HepG2 (cell line): ENCODE measurements around the gene COMMD7. TPM values are rescaled to one million over a fixed set of nuclear protein-coding genes. Genes with fewer than 3 reads are reported as not detected.

Experiments used
- MBNL3 ChIP-seq: fragments of 250-450 bp; sonication (Bioruptor Pico); conservative IDR thresholded peaks from 2 replicates; pipeline ENCODE4 v1.8.0; 2022; ENCODE audit warnings: mild to moderate bottlenecking, inconsistent platforms
- SRSF1 ChIP-seq: fragments of 200-400 bp; formaldehyde crosslinking; optimal IDR thresholded peaks from 2 replicates; pipeline ENCODE3; 2017; ENCODE audit warnings: mild to moderate bottlenecking, low read depth, low read length, moderate library complexity
- ZBTB20 ChIP-seq: sonication (generic); formaldehyde crosslinking; IDR thresholded peaks from 2 replicates; pipeline ENCODE4 v1.8.1; 2023; ENCODE audit warnings: missing genetic modification reagents, low read depth, mild to moderate bottlenecking, borderline replicate concordance
- ZBTB7B ChIP-seq: sonication (generic); formaldehyde crosslinking; IDR thresholded peaks from 2 replicates; pipeline ENCODE4 v1.4.0; 2020; ENCODE audit warnings: missing genetic modification reagents
- ZC3H4 ChIP-seq: sonication (generic); formaldehyde crosslinking; IDR thresholded peaks from 2 replicates; pipeline ENCODE4 v1.4.0; 2020; ENCODE audit warnings: missing genetic modification reagents, borderline replicate concordance
- ZFX ChIP-seq: sonication (generic); formaldehyde crosslinking; IDR thresholded peaks from 2 replicates; pipeline ENCODE4 v1.4.0; 2020; ENCODE audit warnings: mild to moderate bottlenecking, low read depth, missing genetic modification reagents, moderate library complexity
- ZNF746 ChIP-seq: sonication (generic); formaldehyde crosslinking; IDR thresholded peaks from 2 replicates; pipeline ENCODE4 v1.8.0; 2022; ENCODE audit warnings: mild to moderate bottlenecking, missing genetic modification reagents
- ZSCAN20 ChIP-seq: sonication (generic); formaldehyde crosslinking; IDR thresholded peaks from 2 replicates; pipeline ENCODE4 v1.4.0; 2020; ENCODE audit warnings: missing genetic modification reagents, mild to moderate bottlenecking, borderline replicate concordance
- polyA plus RNA-seq, 8 experiments: library from polyadenylated mRNA; depleted of rRNA in 3 of 8; stranded (reverse) in 7 of 8; unstranded in 1 of 8; fragments of >200 nt; fragmentation: Illumina TruSeq in 4 of 8; extraction: Trizol in 4 of 8; gene quantifications; 2 replicates each; pipeline versions ENCODE4 v1.2.1 to v1.2.3, GENCODE V29; 2011 to 2016; ENCODE audit warnings: low read depth in 4 of 8, missing spikeins in 1 of 8, mixed read lengths in 1 of 8; ENCODE audit not compliant: insufficient read depth in 1 of 8
- total RNA-seq, 5 experiments: library from RNA; depleted of rRNA; stranded (reverse); fragments of >200 nt; fragmentation: Illumina TruSeq; extraction: Trizol; gene quantifications; 2 replicates each; pipeline ENCODE4 v1.2.3, GENCODE V29; 2016; ENCODE audit warnings: low read depth in 1 of 5
- TF ChIP-seq, protein P1 (sequence below): sonication (generic); formaldehyde crosslinking; IDR thresholded peaks from 2 replicates; pipeline ENCODE4 v1.4.0; 2020; ENCODE audit warnings: missing genetic modification reagents, mild to moderate bottlenecking, borderline replicate concordance
- TF ChIP-seq, protein P2 (sequence below), 2 experiments: sonication (generic) in 1 of 2; formaldehyde crosslinking in 1 of 2; IDR thresholded peaks; 2 replicates each; pipeline versions ENCODE4 v1.4.0 to v1.6.1; 2018 to 2020; ENCODE audit warnings: missing genetic modification reagents in 2 of 2, borderline replicate concordance in 1 of 2, low read depth in 1 of 2, mild to moderate bottlenecking in 1 of 2, missing biosample characterization in 1 of 2
- TF ChIP-seq, protein P3 (sequence below): sonication (generic); formaldehyde crosslinking; IDR thresholded peaks from 2 replicates; pipeline ENCODE4 v1.4.0; 2020; ENCODE audit warnings: mild to moderate bottlenecking, missing genetic modification reagents
- TF ChIP-seq, protein P4 (sequence below): IDR thresholded peaks from 2 replicates; pipeline ENCODE4 v1.6.1; 2016; ENCODE audit warnings: low read depth, missing genetic modification reagents, missing compliant biosample characterization

The COMMD7 gene
- total and polyA plus RNA-seq, 2 of the 13 experiments (the other 11 are each of a cell fraction or from before 2014, with no cell fraction given): 42.1 to 53.3 TPM

DNA sequence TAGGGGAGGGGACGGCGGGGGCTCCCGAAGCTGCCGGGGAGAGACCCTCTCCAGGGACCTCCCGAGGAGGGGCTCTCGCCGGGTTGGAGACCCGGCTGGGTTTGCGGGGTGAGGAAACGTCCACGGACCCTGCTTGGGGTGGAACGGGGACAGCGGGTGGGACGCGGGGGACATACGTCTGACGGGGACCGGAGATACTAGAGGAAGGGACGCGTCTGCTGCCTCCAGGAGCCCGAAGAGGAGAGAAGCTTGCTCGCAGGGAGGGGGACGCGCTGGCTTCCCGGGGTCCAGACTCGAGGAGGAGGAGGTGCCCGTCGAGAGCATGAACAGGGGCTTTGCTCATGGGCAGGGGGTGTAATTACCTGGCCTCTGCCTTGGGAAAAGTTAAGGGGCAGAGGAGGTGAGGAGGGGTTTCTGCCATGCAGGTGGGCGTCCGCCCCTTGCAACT is 19.5 kb upstream of the COMMD7 start (continued):
- TF ChIP-seq, protein P1, sequence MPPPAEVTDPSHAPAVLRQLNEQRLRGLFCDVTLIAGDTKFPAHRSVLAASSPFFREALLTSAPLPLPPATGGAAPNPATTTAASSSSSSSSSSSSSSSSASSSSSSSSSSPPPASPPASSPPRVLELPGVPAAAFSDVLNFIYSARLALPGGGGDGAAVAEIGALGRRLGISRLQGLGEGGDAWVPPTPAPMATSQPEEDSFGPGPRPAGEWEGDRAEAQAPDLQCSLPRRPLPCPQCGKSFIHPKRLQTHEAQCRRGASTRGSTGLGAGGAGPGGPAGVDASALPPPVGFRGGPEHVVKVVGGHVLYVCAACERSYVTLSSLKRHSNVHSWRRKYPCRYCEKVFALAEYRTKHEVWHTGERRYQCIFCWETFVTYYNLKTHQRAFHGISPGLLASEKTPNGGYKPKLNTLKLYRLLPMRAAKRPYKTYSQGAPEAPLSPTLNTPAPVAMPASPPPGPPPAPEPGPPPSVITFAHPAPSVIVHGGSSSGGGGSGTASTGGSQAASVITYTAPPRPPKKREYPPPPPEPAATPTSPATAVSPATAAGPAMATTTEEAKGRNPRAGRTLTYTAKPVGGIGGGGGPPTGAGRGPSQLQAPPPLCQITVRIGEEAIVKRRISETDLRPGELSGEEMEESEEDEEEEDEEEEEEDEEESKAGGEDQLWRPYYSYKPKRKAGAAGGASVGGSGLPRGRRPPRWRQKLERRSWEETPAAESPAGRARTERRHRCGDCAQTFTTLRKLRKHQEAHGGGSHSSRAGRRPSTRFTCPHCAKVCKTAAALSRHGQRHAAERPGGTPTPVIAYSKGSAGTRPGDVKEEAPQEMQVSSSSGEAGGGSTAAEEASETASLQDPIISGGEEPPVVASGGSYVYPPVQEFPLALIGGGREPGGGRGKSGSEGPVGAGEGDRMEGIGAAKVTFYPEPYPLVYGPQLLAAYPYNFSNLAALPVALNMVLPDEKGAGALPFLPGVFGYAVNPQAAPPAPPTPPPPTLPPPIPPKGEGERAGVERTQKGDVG (CRISPR knock-in tag): peak; percentile 24; the same call in 1 of the 2 replicates
- TF ChIP-seq ZNF746 (CRISPR knock-in tag) (0 out of 2 replicates have a peak, but pooled peaks have one; percentile 43), ZBTB20 (CRISPR knock-in tag) (peak; percentile 59; the same call in 1 of the 2 replicates), ZC3H4 (CRISPR knock-in tag) (no peak), ZBTB7B (CRISPR knock-in tag) (0 out of 2 replicates have a peak, but pooled peaks have one; percentile 87), SRSF1 (peak; percentile 16), MBNL3 (CRISPR knock-in tag) (no peak), ZFX (CRISPR knock-in tag) (no peak), ZSCAN20 (CRISPR knock-in tag) (no peak)
- TF ChIP-seq, protein P2, sequence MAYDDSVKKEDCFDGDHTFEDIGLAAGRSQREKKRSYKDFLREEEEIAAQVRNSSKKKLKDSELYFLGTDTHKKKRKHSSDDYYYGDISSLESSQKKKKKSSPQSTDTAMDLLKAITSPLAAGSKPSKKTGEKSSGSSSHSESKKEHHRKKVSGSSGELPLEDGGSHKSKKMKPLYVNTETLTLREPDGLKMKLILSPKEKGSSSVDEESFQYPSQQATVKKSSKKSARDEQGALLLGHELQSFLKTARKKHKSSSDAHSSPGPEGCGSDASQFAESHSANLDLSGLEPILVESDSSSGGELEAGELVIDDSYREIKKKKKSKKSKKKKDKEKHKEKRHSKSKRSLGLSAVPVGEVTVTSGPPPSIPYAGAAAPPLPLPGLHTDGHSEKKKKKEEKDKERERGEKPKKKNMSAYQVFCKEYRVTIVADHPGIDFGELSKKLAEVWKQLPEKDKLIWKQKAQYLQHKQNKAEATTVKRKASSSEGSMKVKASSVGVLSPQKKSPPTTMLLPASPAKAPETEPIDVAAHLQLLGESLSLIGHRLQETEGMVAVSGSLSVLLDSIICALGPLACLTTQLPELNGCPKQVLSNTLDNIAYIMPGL (CRISPR knock-in tag; IDR thresholded peaks at IDR 0.05; ENCODE audit: borderline replicate concordance in 1 of 2, low read depth in 1 of 2): peak in 1 of 2 experiments; percentile 61; a peak in 2 of 4 replicates
- TF ChIP-seq, protein P3, sequence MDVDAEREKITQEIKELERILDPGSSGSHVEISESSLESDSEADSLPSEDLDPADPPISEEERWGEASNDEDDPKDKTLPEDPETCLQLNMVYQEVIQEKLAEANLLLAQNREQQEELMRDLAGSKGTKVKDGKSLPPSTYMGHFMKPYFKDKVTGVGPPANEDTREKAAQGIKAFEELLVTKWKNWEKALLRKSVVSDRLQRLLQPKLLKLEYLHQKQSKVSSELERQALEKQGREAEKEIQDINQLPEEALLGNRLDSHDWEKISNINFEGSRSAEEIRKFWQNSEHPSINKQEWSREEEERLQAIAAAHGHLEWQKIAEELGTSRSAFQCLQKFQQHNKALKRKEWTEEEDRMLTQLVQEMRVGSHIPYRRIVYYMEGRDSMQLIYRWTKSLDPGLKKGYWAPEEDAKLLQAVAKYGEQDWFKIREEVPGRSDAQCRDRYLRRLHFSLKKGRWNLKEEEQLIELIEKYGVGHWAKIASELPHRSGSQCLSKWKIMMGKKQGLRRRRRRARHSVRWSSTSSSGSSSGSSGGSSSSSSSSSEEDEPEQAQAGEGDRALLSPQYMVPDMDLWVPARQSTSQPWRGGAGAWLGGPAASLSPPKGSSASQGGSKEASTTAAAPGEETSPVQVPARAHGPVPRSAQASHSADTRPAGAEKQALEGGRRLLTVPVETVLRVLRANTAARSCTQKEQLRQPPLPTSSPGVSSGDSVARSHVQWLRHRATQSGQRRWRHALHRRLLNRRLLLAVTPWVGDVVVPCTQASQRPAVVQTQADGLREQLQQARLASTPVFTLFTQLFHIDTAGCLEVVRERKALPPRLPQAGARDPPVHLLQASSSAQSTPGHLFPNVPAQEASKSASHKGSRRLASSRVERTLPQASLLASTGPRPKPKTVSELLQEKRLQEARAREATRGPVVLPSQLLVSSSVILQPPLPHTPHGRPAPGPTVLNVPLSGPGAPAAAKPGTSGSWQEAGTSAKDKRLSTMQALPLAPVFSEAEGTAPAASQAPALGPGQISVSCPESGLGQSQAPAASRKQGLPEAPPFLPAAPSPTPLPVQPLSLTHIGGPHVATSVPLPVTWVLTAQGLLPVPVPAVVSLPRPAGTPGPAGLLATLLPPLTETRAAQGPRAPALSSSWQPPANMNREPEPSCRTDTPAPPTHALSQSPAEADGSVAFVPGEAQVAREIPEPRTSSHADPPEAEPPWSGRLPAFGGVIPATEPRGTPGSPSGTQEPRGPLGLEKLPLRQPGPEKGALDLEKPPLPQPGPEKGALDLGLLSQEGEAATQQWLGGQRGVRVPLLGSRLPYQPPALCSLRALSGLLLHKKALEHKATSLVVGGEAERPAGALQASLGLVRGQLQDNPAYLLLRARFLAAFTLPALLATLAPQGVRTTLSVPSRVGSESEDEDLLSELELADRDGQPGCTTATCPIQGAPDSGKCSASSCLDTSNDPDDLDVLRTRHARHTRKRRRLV: peak; percentile 65; the same call in 1 of the 2 replicates
- TF ChIP-seq, protein P4, sequence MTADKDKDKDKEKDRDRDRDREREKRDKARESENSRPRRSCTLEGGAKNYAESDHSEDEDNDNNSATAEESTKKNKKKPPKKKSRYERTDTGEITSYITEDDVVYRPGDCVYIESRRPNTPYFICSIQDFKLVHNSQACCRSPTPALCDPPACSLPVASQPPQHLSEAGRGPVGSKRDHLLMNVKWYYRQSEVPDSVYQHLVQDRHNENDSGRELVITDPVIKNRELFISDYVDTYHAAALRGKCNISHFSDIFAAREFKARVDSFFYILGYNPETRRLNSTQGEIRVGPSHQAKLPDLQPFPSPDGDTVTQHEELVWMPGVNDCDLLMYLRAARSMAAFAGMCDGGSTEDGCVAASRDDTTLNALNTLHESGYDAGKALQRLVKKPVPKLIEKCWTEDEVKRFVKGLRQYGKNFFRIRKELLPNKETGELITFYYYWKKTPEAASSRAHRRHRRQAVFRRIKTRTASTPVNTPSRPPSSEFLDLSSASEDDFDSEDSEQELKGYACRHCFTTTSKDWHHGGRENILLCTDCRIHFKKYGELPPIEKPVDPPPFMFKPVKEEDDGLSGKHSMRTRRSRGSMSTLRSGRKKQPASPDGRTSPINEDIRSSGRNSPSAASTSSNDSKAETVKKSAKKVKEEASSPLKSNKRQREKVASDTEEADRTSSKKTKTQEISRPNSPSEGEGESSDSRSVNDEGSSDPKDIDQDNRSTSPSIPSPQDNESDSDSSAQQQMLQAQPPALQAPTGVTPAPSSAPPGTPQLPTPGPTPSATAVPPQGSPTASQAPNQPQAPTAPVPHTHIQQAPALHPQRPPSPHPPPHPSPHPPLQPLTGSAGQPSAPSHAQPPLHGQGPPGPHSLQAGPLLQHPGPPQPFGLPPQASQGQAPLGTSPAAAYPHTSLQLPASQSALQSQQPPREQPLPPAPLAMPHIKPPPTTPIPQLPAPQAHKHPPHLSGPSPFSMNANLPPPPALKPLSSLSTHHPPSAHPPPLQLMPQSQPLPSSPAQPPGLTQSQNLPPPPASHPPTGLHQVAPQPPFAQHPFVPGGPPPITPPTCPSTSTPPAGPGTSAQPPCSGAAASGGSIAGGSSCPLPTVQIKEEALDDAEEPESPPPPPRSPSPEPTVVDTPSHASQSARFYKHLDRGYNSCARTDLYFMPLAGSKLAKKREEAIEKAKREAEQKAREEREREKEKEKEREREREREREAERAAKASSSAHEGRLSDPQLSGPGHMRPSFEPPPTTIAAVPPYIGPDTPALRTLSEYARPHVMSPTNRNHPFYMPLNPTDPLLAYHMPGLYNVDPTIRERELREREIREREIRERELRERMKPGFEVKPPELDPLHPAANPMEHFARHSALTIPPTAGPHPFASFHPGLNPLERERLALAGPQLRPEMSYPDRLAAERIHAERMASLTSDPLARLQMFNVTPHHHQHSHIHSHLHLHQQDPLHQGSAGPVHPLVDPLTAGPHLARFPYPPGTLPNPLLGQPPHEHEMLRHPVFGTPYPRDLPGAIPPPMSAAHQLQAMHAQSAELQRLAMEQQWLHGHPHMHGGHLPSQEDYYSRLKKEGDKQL (CRISPR knock-in tag): no peak
